IPS DF 19.7 (cell line): ENCODE results near the gene STAC.
"Not testable (repeated sequence)": the region's sequence is repeated elsewhere in the genome, so short reads cannot be mapped to it uniquely, and the experiment has no call there.

ENCODE experiments used
- DNase-seq: peaks from one replicate; pipeline ENCODE4 v3.0.0-alpha.2; 2013; ENCODE audit warnings: low read depth, low spot score

Gene STAC

GRCh38 chr3:36411587-36411986 is 31.3 kb downstream of the STAC start:
- no peak for DNase-seq

DNA sequence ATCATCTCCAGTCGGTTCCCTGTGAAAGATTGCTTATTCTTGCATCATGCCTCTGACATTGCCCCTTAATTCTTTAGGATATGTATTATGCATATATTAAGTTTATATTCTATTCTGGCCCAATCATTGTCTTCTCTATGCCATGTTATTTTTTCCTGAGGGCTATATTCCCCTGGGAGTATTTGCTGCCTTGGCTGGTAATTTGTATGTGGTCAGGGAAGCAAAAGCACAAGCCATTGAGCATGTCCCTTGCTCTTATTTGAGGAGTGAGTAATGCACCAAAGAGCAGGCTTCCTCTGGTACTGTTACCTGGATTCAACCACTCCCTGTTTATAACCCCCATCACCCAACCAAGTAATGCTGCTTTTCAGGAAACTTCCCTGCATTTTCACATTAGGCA is 36.3 kb downstream of the STAC start:
- no peak for DNase-seq

GRCh38 chr3:36417237-36417636 is 36.9 kb downstream of the STAC start:
- no peak for DNase-seq

DNA sequence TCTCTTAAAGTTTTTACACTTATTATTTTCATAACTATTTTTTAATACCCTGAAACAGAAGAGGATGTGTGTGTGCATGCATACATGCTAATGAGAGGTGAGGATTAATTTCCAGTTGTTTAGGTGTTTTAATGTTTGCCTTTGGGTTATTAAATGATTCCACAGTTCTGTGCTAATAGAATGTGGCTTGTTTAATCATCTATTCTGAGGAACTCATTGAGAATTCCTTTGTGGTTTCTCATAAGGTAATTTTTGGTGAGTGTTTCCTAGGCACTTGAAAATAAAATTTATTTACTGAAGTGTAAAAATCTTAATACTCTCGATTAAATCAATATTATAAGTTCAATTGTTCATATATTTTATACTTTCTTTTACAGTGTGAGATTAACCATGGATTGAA is 38.0 kb downstream of the STAC start:
- DNase-seq, result no peak

DNA sequence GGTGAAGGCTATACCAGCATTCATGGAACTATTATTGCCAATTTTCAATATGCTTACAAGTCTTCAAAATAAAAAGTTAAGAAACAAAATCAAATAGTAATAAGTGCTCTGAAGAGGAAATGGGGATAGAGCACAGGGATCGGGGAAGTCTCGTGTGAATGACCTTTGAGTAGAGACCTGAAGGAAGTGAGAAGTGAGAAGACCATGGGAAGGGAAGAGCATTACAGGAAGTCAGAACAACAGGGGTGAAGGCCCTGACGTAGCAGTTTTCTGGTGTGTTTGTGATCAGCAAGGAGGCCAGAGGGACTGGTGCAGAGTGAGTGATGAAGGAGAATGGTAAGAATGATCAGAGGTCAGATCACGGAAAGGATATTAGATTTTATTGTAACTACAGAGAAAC is 48.1 kb downstream of the STAC start:
- no peak for DNase-seq

- no peak for DNase-seq
These were observed 49.7 kb downstream of the STAC start for GRCh38 chr3:36429986-36430485.

- DNase-seq, result no peak
These were observed 53.2 kb downstream of the STAC start for GRCh38 chr3:36433511-36433910.

GRCh38 chr3:36434687-36435426 is 54.6 kb downstream of the STAC start:
- no peak for DNase-seq

GRCh38 chr3:36443028-36443686 is 62.9 kb downstream of the STAC start:
- no peak for DNase-seq

DNA sequence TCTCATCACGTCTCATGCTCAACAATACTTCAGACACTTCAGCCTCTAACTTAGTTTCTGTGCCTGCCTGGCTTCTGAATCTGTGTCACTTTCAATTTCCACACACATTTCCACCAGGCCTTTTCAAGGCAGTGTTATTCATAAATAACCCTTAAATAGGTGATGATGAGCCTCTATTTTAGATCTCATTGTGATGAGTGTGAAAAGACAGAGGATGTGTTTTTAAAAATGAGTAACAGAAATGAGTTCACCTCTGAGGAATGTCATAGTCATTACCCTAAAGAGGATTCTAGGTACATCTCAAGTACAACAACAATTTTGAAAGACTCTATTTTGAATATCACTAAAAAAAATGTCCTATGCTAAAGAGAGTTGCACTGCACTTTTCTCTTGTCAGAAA is 64.6 kb downstream of the STAC start:
- DNase-seq, result no peak

DNA sequence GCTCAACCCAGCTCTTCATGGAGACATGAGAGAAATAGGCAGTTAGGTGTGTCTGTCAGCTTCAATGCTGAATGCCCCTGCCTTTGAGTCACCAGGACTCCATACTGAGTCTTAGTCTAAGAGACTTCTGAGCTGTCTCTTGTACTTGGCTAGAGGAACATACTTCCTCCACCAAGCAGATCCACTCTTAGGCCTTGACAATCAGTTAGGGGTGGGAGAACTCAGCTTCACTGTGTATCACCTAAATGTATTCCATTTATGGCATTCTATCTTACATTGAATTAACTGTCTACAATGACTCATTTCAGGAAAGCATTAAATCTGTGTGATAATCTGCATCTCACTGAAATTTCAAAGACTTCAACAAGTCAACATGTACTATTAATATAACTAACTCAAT is 66.0 kb downstream of the STAC start:
- no peak for DNase-seq

DNA sequence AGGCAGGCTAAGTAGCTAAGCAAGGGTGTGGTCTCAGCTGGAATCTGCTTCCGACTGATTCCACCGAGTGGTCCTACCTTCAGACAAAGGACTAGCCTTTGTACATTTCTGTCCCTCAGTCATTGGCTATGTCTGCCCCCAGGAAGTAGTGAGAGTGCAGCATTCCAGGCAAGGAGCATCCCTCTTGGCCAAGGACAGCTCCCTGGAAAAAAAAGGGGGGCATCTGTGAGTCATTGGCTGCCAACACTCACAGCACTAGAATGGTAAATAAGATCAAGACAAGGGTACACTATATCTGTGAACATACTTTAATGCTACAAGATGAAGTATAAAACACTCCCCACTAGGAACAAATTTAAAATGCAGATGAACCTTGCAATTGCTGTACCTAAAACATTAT is 66.8 kb downstream of the STAC start:
- no peak for DNase-seq

- DNase-seq, result no peak
These were observed 71.5 kb downstream of the STAC start for GRCh38 chr3:36451816-36452215.

DNA sequence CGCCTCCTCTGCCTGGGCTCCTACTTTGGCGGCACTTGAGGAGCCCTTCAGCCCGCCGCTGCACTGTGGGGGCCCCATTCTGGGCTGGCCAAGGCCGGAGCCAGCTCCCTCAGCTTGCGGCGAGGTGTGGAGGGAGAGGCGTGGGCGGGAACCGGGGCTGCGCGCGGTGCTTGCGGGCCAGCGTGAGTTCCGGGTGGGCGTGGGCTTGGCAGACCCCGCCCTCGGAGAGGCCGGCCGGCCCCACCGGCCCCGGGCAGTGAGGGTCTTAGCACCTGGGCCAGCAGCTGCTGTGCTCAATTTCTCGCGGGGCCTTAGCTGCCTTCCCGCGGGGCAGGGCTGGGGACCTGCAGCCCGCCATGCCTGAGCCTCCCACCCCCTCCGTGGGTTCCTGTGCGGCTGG is 72.9 kb downstream of the STAC start:
- DNase-seq, result not testable (repeated sequence)

- DNase-seq, result not testable (repeated sequence)
These were observed 73.6 kb downstream of the STAC start for GRCh38 chr3:36453896-36454295.

- no peak for DNase-seq
These were observed 75.1 kb downstream of the STAC start for GRCh38 chr3:36455406-36455805.

DNA sequence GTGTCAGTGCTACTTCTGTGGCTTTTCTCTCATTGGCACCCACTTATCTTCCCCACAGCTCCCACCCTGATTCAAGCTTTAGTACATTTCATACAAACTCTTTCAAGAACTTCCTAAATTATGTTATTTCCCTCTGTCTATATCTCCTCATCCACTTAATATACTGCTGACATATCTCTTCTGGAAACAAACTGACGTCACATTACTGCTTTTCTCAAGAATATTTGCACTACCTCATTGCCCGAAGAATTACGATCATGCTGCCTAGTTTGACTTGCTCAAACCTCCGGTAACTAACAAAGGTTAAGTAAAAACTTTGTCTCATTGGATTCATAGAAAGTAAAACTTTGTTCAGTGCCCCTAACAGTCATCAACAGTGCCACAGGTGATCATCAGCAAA is 76.5 kb downstream of the STAC start:
- no peak for DNase-seq

GRCh38 chr3:36457667-36458066 is 77.4 kb downstream of the STAC start:
- no peak for DNase-seq

DNA sequence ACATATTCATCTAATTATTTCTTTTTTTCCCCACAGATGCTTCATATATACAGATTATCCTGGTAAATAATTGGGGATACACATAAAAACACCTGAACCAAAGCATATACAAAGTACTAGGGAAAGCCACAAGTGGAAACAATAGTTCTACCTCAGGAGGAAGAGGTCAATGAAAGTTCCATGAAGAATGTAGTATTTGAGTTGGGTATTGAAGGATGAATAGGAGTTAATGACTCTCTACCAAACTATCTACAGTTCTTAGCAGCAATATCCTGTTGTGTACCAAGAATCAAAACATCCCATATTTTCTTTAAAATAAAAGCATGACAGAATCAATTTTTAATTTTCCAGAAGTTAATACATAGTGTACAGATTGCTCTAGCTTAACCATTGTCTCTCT is 78.9 kb downstream of the STAC start:
- no peak for DNase-seq

GRCh38 chr3:36461597-36461996 is 81.3 kb downstream of the STAC start:
- no peak for DNase-seq

GRCh38 chr3:36472045-36472444 is 91.7 kb downstream of the STAC start:
- DNase-seq, result not testable (repeated sequence)

DNA sequence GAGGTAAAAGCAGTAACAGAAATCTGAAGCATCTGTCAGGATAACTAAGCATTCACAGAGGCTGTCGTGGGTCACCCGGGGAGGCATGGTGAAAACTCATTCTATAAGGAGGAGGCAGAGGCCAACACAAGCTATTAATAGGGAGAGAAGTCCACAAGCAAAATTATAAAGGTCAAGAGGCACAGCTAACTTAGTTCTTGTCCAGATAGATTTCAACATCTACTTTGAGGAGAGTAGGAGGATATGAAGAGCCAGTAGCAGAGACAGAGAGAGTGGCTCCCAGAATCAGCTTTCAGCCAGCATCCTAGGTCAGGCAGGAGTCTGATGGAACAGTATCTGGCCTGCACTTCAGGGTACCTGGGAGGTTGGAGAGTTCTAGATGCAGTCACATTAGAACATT is 95.3 kb downstream of the STAC start:
- no peak for DNase-seq

GRCh38 chr3:36476286-36476942 is 96.1 kb downstream of the STAC start:
- DNase-seq, result no peak
